Smooth muscle cell of the brain vasculature (primary cell): ENCODE results near the gene ABO.
"Not testable (repeated sequence)": the region's sequence is repeated elsewhere in the genome, so short reads cannot be mapped to it uniquely, and the experiment has no call there.

Source experiments
- DNase-seq: peaks from one replicate; pipeline ENCODE4 v3.0.0-alpha.2; 2012; ENCODE audit warnings: low read depth, low spot score

The ABO gene

GRCh38 chr9:133205996-133206931, 68.7 kb downstream of the ABO start:
- no peak for DNase-seq

- DNase-seq, result not testable (repeated sequence)
Observed at GRCh38 chr9:133205481-133205887, 69.5 kb downstream of the ABO start.
